Measurements from ENCODE around the gene PRM2. TPM values are rescaled to one million over a fixed set of nuclear protein-coding genes. Genes with fewer than 3 reads are reported as not detected.
"Not testable (repeated sequence)": the region's sequence is repeated elsewhere in the genome, so short reads cannot be mapped to it uniquely, and the experiment has no call there.

PRM2 gene
- total RNA-seq, 1 donor from 2014 or later = not detected

GRCh38 chr16:11302977-11303376 lies 26.7 kb upstream of the PRM2 start:
- no peak for TF ChIP-seq CTCF (IDR thresholded peaks at IDR 0.05; ENCODE audit: partially characterized antibody, unreplicated experiment)
- no peak for DNase-seq
- H3K27ac Mint-ChIP-seq (ENCODE audit: unreplicated experiment) = no peak overlapping the region
- no peaks in the 10 kb centered on the region for H3K36me3 Mint-ChIP-seq (ENCODE audit: unreplicated experiment)
- peaks cover 2% of the 10 kb centered on the region for H3K9me3 Mint-ChIP-seq (ENCODE audit: unreplicated experiment)
- H3K4me1 Mint-ChIP-seq (ENCODE audit: low read depth, unreplicated experiment) = no peaks in the 10 kb centered on the region
- H3K4me3 Mint-ChIP-seq (ENCODE audit: unreplicated experiment) = no peak overlapping the region
- peaks cover 1% of the 10 kb centered on the region for H3K27me3 Mint-ChIP-seq (ENCODE audit: unreplicated experiment)

GRCh38 chr16:11301645-11302501 lies 25.6 kb upstream of the PRM2 start:
- Mint-ChIP-seq H3K4me3 (ENCODE audit: unreplicated experiment) (no peak overlapping the region), H3K9me3 (ENCODE audit: unreplicated experiment) (peaks cover 2% of the 10 kb centered on the region), H3K27ac (ENCODE audit: unreplicated experiment) (no peak overlapping the region), H3K36me3 (ENCODE audit: unreplicated experiment) (no peaks in the 10 kb centered on the region), H3K27me3 (ENCODE audit: unreplicated experiment) (peaks cover 1% of the 10 kb centered on the region), H3K4me1 (ENCODE audit: low read depth, unreplicated experiment) (peaks cover 2% of the 10 kb centered on the region)
- DNase-seq = no peak
- no peak for TF ChIP-seq CTCF (IDR thresholded peaks at IDR 0.05; ENCODE audit: partially characterized antibody, unreplicated experiment)

- Mint-ChIP-seq H3K4me1 (ENCODE audit: low read depth, unreplicated experiment) (peaks cover 2% of the 10 kb centered on the region), H3K4me3 (ENCODE audit: unreplicated experiment) (no peak overlapping the region), H3K36me3 (ENCODE audit: unreplicated experiment) (no peaks in the 10 kb centered on the region), H3K27ac (ENCODE audit: unreplicated experiment) (no peak overlapping the region), H3K27me3 (ENCODE audit: unreplicated experiment) (peaks cover 4% of the 10 kb centered on the region), H3K9me3 (ENCODE audit: unreplicated experiment) (peaks cover 2% of the 10 kb centered on the region)
- TF ChIP-seq CTCF (IDR thresholded peaks at IDR 0.05; ENCODE audit: partially characterized antibody, unreplicated experiment) = no peak
- no peak for DNase-seq
Observed at GRCh38 chr16:11300560-11300892, 24.2 kb upstream of the PRM2 start.

- Mint-ChIP-seq H3K4me3 (ENCODE audit: unreplicated experiment) (no peak overlapping the region), H3K27me3 (ENCODE audit: unreplicated experiment) (peaks cover 4% of the 10 kb centered on the region), H3K27ac (ENCODE audit: unreplicated experiment) (no peak overlapping the region), H3K36me3 (ENCODE audit: unreplicated experiment) (no peaks in the 10 kb centered on the region), H3K4me1 (ENCODE audit: low read depth, unreplicated experiment) (peaks cover 2% of the 10 kb centered on the region), H3K9me3 (ENCODE audit: unreplicated experiment) (peaks cover 2% of the 10 kb centered on the region)
- no peak for TF ChIP-seq CTCF (IDR thresholded peaks at IDR 0.05; ENCODE audit: partially characterized antibody, unreplicated experiment)
- no peak for DNase-seq
Observed at GRCh38 chr16:11299865-11300559, 23.7 kb upstream of the PRM2 start.

GRCh38 chr16:11298950-11299547 lies 22.8 kb upstream of the PRM2 start:
- not testable (repeated sequence) for H3K27me3 Mint-ChIP-seq (ENCODE audit: unreplicated experiment)

More at GRCh38 chr16:11298950-11299547, 22.8 kb upstream of the PRM2 start:
- not testable (repeated sequence) for H3K27ac Mint-ChIP-seq (ENCODE audit: unreplicated experiment); DNase-seq; H3K4me3 Mint-ChIP-seq (ENCODE audit: unreplicated experiment); H3K4me1 Mint-ChIP-seq (ENCODE audit: low read depth, unreplicated experiment); H3K36me3 Mint-ChIP-seq (ENCODE audit: unreplicated experiment); H3K9me3 Mint-ChIP-seq (ENCODE audit: unreplicated experiment)

Data from glutamatergic neuron (in vitro differentiated cells).